SJCRH30 (cell line): Measurements from ENCODE around the gene BAIAP2. TPM values are rescaled to one million over a fixed set of nuclear protein-coding genes. Genes with fewer than 3 reads are reported as not detected.

Experiments
- DNase-seq, 2 experiments: peaks; one replicate each; pipeline ENCODE4 v3.0.0-alpha.2; 2015 to 2020
- H3K27ac ChIP-seq: fragments of 250-450 bp; sonication (Bioruptor Pico); 2 replicates; pipeline ENCODE4 v1.5.1; 2020; ENCODE audit warnings: mild to moderate bottlenecking, moderate library complexity
- H3K27me3 ChIP-seq: fragments of 250-450 bp; sonication (Bioruptor Pico); 2 replicates; pipeline ENCODE4 v1.5.1; 2020; ENCODE audit warnings: mild to moderate bottlenecking, moderate library complexity
- H3K36me3 ChIP-seq: fragments of 250-450 bp; sonication (Bioruptor Pico); 2 replicates; pipeline ENCODE4 v1.5.1; 2020; ENCODE audit warnings: mild to moderate bottlenecking, moderate library complexity
- H3K4me1 ChIP-seq: fragments of 250-450 bp; sonication (Bioruptor Pico); 2 replicates; pipeline ENCODE4 v1.5.1; 2020; ENCODE audit warnings: mild to moderate bottlenecking, moderate library complexity
- H3K4me3 ChIP-seq: fragments of 250-450 bp; sonication (Bioruptor Pico); 2 replicates; pipeline ENCODE4 v1.5.1; 2020; ENCODE audit warnings: mild to moderate bottlenecking, moderate library complexity
- H3K9me3 ChIP-seq: fragments of 250-450 bp; sonication (Bioruptor Pico); replicated peaks from 2 replicates; pipeline ENCODE4 v1.5.1; 2020; ENCODE audit warnings: mild to moderate bottlenecking, moderate library complexity
- total RNA-seq: library from RNA; depleted of rRNA; stranded (reverse); fragments of >200 nt; shearing (Covaris generic); gene quantifications from 2 replicates; pipeline ENCODE4 v1.2.3, GENCODE V29; 2014

BAIAP2 gene
- total RNA-seq, 1 experiment from 2014 or later = 26.0 TPM

- H3K4me1 ChIP-seq = peaks cover 3% of the 10 kb centered on the region; the same call in 1 of the 2 replicates
- DNase-seq = no peak
- H3K27ac ChIP-seq = no peak overlapping the region
- no peaks in the 10 kb centered on the region; the same call in 1 of the 2 replicates for H3K36me3 ChIP-seq
- no peaks in the 10 kb centered on the region for H3K9me3 ChIP-seq
- H3K4me3 ChIP-seq = no peak overlapping the region
- no peaks in the 10 kb centered on the region for H3K27me3 ChIP-seq
Observed at GRCh38 chr17:81057079-81057730, 22.3 kb downstream of the BAIAP2 start.

GRCh38 chr17:81057777-81058176, 22.8 kb downstream of the BAIAP2 start:
- Histone ChIP-seq H3K4me3 (no peak overlapping the region), H3K4me1 (no peaks in the 10 kb centered on the region), H3K27ac (no peak overlapping the region), H3K9me3 (no peaks in the 10 kb centered on the region), H3K36me3 (no peaks in the 10 kb centered on the region; the same call in 1 of the 2 replicates), H3K27me3 (no peaks in the 10 kb centered on the region)
- DNase-seq = no peak

GRCh38 chr17:81058263-81058871, 23.4 kb downstream of the BAIAP2 start:
- Histone ChIP-seq H3K4me1 (peaks cover 2% of the 10 kb centered on the region), H3K9me3 (no peaks in the 10 kb centered on the region), H3K27ac (no peak overlapping the region), H3K27me3 (no peaks in the 10 kb centered on the region), H3K36me3 (no peaks in the 10 kb centered on the region; the same call in 1 of the 2 replicates), H3K4me3 (no peak overlapping the region)
- no peak for DNase-seq

- H3K4me1 ChIP-seq = peaks cover 9% of the 10 kb centered on the region
- no peaks in the 10 kb centered on the region for H3K9me3 ChIP-seq
- H3K27ac ChIP-seq = no peak overlapping the region
- no peak overlapping the region for H3K4me3 ChIP-seq
- no peaks in the 10 kb centered on the region; the same call in 1 of the 2 replicates for H3K36me3 ChIP-seq
- DNase-seq = no peak
- no peaks in the 10 kb centered on the region for H3K27me3 ChIP-seq
Observed at GRCh38 chr17:81059026-81059425, 24.1 kb downstream of the BAIAP2 start.

GRCh38 chr17:81060416-81060815, 25.5 kb downstream of the BAIAP2 start:
- Histone ChIP-seq H3K4me3 (no peak overlapping the region), H3K27me3 (no peaks in the 10 kb centered on the region), H3K9me3 (no peaks in the 10 kb centered on the region), H3K27ac (no peak overlapping the region), H3K4me1 (peaks cover 23% of the 10 kb centered on the region), H3K36me3 (no peaks in the 10 kb centered on the region; the same call in 1 of the 2 replicates)
- DNase-seq = no peak

- Histone ChIP-seq H3K27ac (no peak overlapping the region), H3K36me3 (no peaks in the 10 kb centered on the region; the same call in 1 of the 2 replicates), H3K4me1 (peaks cover 31% of the 10 kb centered on the region), H3K27me3 (no peaks in the 10 kb centered on the region), H3K4me3 (no peak overlapping the region), H3K9me3 (no peaks in the 10 kb centered on the region)
- no peak for DNase-seq
Observed at GRCh38 chr17:81061027-81061735, 26.2 kb downstream of the BAIAP2 start.

GRCh38 chr17:81062014-81062780, 27.2 kb downstream of the BAIAP2 start:
- Histone ChIP-seq H3K4me1 (peaks cover 41% of the 10 kb centered on the region), H3K4me3 (no peak overlapping the region), H3K36me3 (no peaks in the 10 kb centered on the region; the same call in 1 of the 2 replicates), H3K27ac (no peak overlapping the region), H3K9me3 (no peaks in the 10 kb centered on the region), H3K27me3 (no peaks in the 10 kb centered on the region)
- DNase-seq = no peak

GRCh38 chr17:81063106-81064093, 28.4 kb downstream of the BAIAP2 start:
- H3K27ac ChIP-seq = peak overlapping the region; percentile 97
- H3K9me3 ChIP-seq = no peaks in the 10 kb centered on the region
- H3K36me3 ChIP-seq = no peaks in the 10 kb centered on the region
- H3K4me1 ChIP-seq = peaks cover 49% of the 10 kb centered on the region
- H3K27me3 ChIP-seq = no peaks in the 10 kb centered on the region
- peak in 1 of 2 experiments; percentile 35 for DNase-seq
- H3K4me3 ChIP-seq = no peak overlapping the region

GRCh38 chr17:81064678-81065475, 29.9 kb downstream of the BAIAP2 start:
- H3K36me3 ChIP-seq = no peaks in the 10 kb centered on the region
- H3K9me3 ChIP-seq = no peaks in the 10 kb centered on the region
- H3K4me1 ChIP-seq = peaks cover 49% of the 10 kb centered on the region
- H3K4me3 ChIP-seq = peak overlapping the region; percentile 19
- H3K27me3 ChIP-seq = no peaks in the 10 kb centered on the region
- H3K27ac ChIP-seq = peak overlapping the region; percentile 97
- DNase-seq = peak; percentile 90 to 95

- peaks cover 49% of the 10 kb centered on the region for H3K4me1 ChIP-seq
- no peak overlapping the region; the same call in 1 of the 2 replicates for H3K4me3 ChIP-seq
- peak overlapping the region; percentile 97 for H3K27ac ChIP-seq
- H3K9me3 ChIP-seq = no peaks in the 10 kb centered on the region
- DNase-seq = peak; percentile 98
- no peaks in the 10 kb centered on the region for H3K36me3 ChIP-seq
- no peaks in the 10 kb centered on the region for H3K27me3 ChIP-seq
Observed at GRCh38 chr17:81065500-81065899, 30.5 kb downstream of the BAIAP2 start.

GRCh38 chr17:81066072-81066471, 31.1 kb downstream of the BAIAP2 start:
- Histone ChIP-seq H3K4me3 (no peak overlapping the region), H3K4me1 (peaks cover 49% of the 10 kb centered on the region), H3K9me3 (no peaks in the 10 kb centered on the region), H3K27me3 (no peaks in the 10 kb centered on the region), H3K27ac (peak overlapping the region; percentile 97), H3K36me3 (no peaks in the 10 kb centered on the region)
- no peak for DNase-seq

- Histone ChIP-seq H3K27ac (no peak overlapping the region), H3K9me3 (no peaks in the 10 kb centered on the region), H3K36me3 (no peaks in the 10 kb centered on the region), H3K27me3 (no peaks in the 10 kb centered on the region), H3K4me3 (no peak overlapping the region), H3K4me1 (peaks cover 49% of the 10 kb centered on the region)
- DNase-seq = no peak
Observed at GRCh38 chr17:81066771-81067315, 31.9 kb downstream of the BAIAP2 start.

- peaks cover 49% of the 10 kb centered on the region for H3K4me1 ChIP-seq
- no peaks in the 10 kb centered on the region for H3K27me3 ChIP-seq
- peak; percentile 90 to 91 for DNase-seq
- H3K4me3 ChIP-seq = no peak overlapping the region
- H3K36me3 ChIP-seq = no peaks in the 10 kb centered on the region
- H3K9me3 ChIP-seq = no peaks in the 10 kb centered on the region
- H3K27ac ChIP-seq = no peak overlapping the region
Observed at GRCh38 chr17:81067391-81067811, 32.5 kb downstream of the BAIAP2 start.
